Hippocampal formation (tissue), 2 donors: ENCODE measurements around the gene COPS8.

ENCODE experiments used
- DNase-seq, 2 donors: peaks; one replicate each; lab custom pipeline; 2025; lab: John Stamatoyannopoulos, UW

Gene COPS8

GRCh38 chr2:237097911-237098702, 12.4 kb downstream of the COPS8 start:
- no peak for DNase-seq

DNA sequence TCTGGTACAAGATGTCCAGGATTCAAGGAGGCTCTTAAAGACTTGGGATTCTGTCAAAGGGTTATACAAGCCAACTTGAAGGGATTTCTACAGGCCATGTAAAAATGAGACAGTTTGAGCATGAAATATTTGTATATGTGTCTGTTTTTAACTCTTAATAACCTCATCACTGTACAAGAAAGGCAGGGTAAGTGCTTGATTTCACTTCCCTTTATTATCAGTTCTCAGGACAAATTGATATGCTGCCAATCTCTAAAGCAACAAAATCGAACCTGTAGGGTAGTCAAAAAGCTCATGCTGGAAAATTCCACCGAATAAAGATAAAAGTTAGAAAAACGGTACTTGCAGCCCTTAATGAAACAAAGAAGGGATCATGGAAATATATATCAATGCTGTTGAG, 14.1 kb downstream of the COPS8 start:
- DNase-seq = no peak

GRCh38 chr2:237101118-237101979, 15.7 kb downstream of the COPS8 start:
- no peak for DNase-seq

DNA sequence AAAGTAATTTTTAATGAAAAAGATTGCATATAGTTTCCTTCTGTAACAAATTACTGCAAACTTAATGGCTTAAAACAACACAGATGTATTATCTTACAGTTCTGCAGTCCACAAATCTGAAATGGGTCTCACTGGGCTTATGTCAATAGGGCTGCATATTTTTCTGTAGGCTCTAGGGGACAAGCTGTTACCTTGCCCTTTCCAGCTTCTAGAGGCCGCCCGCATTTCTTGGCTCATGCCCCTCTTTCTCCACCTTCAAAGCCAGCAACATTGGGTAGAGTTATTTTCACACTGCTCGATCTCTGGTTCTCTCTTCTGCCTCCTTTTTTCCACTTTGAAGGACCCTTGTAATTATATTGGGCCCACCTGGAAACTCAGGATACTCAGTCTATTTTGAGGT, 16.7 kb downstream of the COPS8 start:
- DNase-seq = no peak

- DNase-seq = no peak
Measured at GRCh38 chr2:237109421-237109934, 23.8 kb downstream of the COPS8 start.

DNA sequence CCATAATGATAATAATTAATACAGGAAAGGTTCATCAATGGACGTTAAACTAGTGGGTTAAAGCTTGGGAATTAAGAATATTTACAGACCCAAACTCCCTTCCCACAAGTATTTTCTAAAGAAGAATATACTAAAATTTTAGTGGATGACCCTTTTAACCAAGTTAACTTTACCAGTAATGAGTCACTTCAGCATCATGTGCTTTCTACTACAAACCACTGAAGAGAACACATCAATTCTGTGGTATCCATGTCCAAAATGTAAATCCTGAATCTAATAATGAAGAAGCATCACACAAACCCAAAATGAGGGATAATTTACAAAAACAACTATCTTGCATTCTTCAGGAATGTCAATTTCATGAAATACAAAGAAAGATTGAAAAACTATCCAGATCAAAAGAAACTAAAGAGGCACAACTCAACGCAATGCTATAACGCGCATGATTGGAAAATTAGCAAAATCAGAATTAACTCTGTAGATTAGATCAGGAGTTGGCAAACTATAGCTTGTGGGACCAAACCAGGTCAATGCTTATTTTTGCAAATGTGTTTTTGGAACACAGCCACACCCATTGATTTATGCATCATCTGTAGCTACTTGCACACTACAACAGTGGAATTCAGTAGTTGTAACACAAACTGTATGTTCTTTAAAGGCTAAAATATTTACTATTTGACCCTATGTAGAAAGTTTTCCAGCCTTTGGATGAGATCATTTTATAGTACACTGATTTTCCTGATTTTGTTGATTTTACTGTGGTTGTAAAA, 27.5 kb downstream of the COPS8 start:
- no peak for DNase-seq

DNA sequence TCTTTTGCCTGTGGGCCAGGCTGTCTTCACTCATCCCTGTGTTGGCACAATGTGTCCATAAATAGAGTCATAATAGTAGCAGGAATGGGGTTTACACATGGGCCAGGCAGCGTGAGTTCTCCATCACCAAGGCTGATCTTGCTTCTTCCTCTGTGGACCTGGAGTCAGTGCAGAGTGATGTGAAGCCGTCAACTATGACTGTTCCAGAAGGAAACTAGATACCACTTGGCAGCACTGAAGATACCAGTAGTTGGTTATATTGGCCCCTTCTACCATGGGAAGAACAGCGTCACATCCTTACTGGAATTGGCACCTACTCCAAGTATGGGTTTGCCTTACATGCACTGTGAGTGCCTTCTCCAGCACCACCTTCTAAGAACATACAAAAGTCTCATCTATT, 30.2 kb downstream of the COPS8 start:
- DNase-seq = no peak

DNA sequence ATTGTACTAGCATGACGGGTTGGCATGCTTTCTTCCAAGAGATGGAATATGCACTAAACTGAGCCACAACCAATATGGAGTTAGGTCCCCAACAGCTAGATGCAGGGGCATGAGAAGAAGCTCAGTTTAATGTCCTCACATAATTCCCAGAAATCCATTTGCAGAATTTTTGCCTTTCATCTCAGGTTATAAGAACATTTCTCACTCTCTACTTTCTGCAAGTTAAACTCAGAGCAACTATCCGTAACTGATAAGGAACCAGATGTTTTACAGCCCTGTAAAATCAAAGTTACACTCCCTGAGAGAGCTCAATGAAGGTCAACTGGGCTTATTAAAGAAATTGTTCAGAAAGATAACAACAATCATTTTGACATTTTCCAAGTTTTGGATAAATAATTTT, 30.7 kb downstream of the COPS8 start:
- DNase-seq = no peak

DNA sequence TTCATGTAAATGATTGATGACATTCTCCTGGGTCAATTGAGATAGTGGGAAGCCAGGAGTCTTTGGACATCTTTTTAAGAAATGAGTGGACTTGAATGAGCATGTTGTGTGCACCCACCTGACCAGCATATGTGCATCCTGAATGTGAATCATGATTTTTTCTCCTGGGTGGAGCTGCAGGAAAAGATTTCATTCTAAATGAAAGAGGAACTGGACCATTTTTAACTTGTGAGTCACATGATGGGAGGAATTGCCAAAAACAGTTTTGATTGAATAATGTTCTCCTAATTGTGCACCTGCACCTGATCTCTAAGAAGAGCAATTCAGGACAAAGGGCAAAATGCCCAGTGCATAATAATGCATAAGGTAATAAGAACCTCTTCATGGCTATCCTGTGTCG, 32.3 kb downstream of the COPS8 start:
- DNase-seq = no peak

- no peak for DNase-seq
Measured at GRCh38 chr2:237118561-237119155, 33.0 kb downstream of the COPS8 start.

- DNase-seq = no peak
Measured at GRCh38 chr2:237120916-237121315, 35.2 kb downstream of the COPS8 start.

DNA sequence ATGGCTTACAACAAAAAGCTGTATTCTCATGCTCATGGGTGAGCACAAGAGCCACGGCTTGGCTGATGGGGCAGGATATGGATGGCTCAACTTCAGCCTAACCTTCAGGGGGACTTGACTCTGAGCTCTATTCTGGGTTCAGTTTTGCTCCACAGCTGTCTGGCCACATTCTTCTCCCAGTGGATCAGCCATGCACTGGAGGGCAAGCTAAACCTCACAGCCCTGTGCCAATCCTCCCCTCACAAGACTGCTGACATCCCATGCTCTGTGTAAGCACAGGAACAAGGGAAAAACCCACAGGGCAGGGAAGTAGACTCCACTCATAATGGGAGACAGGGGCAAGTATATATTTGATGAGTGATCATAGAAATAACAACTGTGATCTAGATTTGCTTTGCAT, 35.6 kb downstream of the COPS8 start:
- no peak for DNase-seq

DNA sequence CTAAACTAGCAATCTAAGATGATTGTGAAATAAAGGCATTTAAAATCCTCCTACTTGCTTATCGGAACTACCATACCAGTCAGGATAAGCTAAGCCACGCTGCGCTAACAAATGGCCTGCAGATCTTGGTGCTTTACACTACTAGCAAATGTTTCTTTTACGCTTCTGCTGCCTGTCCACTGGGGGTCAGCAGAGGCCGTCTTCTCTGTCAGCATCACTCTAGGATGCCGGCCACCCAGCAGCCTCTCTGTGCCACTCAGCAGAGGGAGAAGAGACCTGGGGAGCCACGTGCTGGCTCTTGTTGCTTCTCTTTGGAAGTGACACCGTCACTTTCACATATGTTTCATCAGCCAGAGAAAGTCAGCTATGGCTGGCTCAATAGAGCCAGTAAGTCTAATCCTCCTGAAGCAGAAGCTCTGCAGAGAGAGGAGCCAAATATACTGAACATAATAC, 36.6 kb downstream of the COPS8 start:
- DNase-seq = peak in 1 of 2 donors; percentile 0

DNA sequence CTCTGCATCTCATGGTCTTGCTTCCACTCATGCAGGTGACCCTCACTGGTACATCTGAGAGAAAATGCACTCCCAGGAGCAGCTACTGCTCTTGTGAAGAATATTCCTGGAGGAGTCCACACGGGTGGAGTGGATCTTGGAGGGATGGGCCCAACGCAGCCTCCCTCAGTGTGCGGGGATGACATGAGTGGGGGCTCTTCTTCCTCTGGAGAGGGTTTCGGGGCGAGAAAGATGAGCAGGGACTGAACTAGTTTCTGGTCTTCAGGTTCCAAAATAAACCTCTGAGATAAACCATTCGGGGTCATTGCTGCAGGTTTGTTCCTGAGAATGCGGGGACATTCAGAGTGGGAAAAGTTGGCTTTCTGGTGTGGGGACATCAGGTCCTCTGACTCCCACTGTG, 39.1 kb downstream of the COPS8 start:
- no peak for DNase-seq

DNA sequence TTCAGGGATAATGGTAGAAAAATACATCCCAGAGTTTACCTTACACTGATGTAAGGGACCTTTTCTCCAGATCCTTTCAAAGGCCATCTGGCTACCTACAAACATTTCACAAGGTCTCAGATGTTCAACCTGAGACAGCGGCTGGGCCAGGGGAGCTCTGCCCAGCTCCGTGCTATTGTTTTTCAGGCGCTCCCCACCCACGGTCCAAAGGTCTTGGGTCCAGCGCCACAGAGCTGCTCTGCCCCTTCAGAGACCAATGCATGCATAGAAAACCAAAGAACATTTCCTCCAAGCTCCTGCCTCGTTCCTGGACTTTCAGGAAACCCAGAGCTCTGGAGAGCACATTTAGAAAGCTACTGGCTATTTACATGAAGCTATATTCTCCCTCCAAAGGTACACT, 40.3 kb downstream of the COPS8 start:
- no peak for DNase-seq

DNA sequence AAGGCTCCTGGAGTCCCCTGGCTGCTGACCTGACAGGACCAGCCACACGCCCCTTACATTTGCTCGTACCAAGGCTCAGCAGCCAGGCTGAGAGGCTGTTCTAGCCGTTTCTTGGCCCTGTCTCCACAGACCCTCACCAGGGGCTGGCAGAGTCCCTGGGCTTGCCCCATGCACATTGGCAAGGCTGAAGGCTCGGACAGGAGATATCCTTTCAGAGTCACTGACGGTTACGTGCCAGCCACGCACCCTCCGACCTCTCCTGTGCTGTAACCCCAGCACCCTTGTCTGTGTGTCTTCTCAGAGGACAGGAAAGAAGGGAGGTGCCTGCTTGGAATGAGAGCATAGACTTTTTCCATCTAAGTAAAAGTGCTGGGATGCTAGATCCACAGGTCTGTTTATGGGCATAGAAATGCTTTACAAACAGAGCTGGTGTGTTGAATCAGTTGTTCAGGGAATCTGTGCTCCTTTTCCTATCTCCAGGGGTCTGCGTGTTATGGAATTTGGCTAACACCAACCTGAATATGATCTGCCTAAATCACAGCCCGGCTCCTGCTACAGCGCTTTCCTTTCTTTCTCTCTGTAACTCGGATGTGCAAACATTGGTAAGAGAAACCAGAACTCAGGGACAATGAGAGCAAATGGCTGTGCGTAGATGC, 41.0 kb downstream of the COPS8 start:
- DNase-seq = no peak

GRCh38 chr2:237128026-237128703, 42.5 kb downstream of the COPS8 start:
- no peak for DNase-seq

- no peak for DNase-seq
Measured at GRCh38 chr2:237128845-237129592, 43.3 kb downstream of the COPS8 start.

- no peak for DNase-seq
Measured at GRCh38 chr2:237129625-237130263, 44.1 kb downstream of the COPS8 start.
